ENCODE data around the gene CCNJL.

GRCh38 chr5:160318409-160318808, 6.0 kb upstream of the CCNJL start:
- no peak for TF ChIP-seq CTCF (conservative IDR thresholded peaks at IDR 0.05; ENCODE audit: low read depth, low read length)
- no peak for TF ChIP-seq EZH2 (IDR thresholded peaks at IDR 0.05; ENCODE audit: borderline replicate concordance, low read depth, low read length, poor library complexity, severe bottlenecking)
